Limb (tissue), 2 donors: ENCODE data around the gene SULT2B1.
A peak's percentile ranks its signal among the peaks of the same experiment; 100 is the strongest.

Experiments
- DNase-seq, 2 donors: peaks; one replicate each; pipeline ENCODE4 v3.0.0-alpha.2; 2016; ENCODE audit errors: extremely low spot score in 2 of 2

Gene SULT2B1

GRCh38 chr19:48634424-48635262, 82.7 kb downstream of the SULT2B1 start:
- DNase-seq: peak; percentile 94 to 96

- peak in 1 of 2 donors; percentile 81 for DNase-seq
Observed at GRCh38 chr19:48635263-48635965, 83.4 kb downstream of the SULT2B1 start.

- peak in 1 of 2 donors; percentile 59 for DNase-seq
Observed at GRCh38 chr19:48635966-48636858, 84.2 kb downstream of the SULT2B1 start.

GRCh38 chr19:48636859-48637448, 85.0 kb downstream of the SULT2B1 start, which contains the start of gene DBP:
TSS of gene DBP (minus strand) at chr19:48637379. CDS start at chr19:48636994, 385 bp downstream.
- no peak for DNase-seq

GRCh38 chr19:48637449-48637947, 85.5 kb downstream of the SULT2B1 start:
- DNase-seq: peak; percentile 96 to 99

- DNase-seq: peak; percentile 86 to 92
Observed at GRCh38 chr19:48637948-48638830, 86.2 kb downstream of the SULT2B1 start.

GRCh38 chr19:48638831-48639381, 86.9 kb downstream of the SULT2B1 start:
- DNase-seq: peak in 1 of 2 donors; percentile 70

- DNase-seq: no peak
Observed at GRCh38 chr19:48639483-48640375, 87.8 kb downstream of the SULT2B1 start.

GRCh38 chr19:48641850-48642249, 89.9 kb downstream of the SULT2B1 start:
- DNase-seq: no peak

GRCh38 chr19:48642862-48643261, 90.9 kb downstream of the SULT2B1 start:
- no peak for DNase-seq

GRCh38 chr19:48644355-48644754, 92.4 kb downstream of the SULT2B1 start:
- DNase-seq: no peak

- peak; percentile 72 to 83 for DNase-seq
Observed at GRCh38 chr19:48644839-48645619, 93.1 kb downstream of the SULT2B1 start.

- no peak for DNase-seq
Observed at GRCh38 chr19:48645620-48646000, 93.6 kb downstream of the SULT2B1 start.

GRCh38 chr19:48646001-48646721, 94.2 kb downstream of the SULT2B1 start, which contains the start of gene CA11:
TSS of gene CA11 (minus strand) at chr19:48646187. CDS start at chr19:48645632, 555 bp downstream.
- peak in 1 of 2 donors; percentile 97 for DNase-seq

GRCh38 chr19:48646722-48647216, 94.8 kb downstream of the SULT2B1 start:
- DNase-seq: peak in 1 of 2 donors; percentile 94

GRCh38 chr19:48648134-48648533, 96.2 kb downstream of the SULT2B1 start:
- no peak for DNase-seq
